HG03135 (cell line): ENCODE results near the gene GMPPA.

Experiments used
- ATAC-seq: cut with Tn5 transposase; IDR thresholded peaks from one replicate; pipeline ENCODE4 v1.9.1; 2021; ENCODE audit warnings: mild to moderate bottlenecking, moderate library complexity; ENCODE audit not compliant: unreplicated experiment

GMPPA gene

DNA sequence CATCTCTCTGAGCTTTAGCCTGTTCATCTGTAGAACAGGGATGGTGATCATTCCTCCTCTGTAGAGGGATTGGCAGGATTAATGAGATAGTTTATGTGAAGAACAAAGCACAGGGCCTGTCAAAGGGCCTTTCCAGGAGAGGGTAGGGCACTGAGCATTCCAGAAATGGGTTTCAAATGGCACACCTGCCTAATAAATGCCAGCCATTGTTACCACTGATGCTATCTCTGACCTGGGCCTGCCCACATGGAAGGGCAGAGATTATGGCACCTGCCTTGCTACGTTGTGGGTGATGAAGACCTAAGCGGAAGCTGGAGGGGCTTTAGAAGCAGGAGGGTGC, 31.0 kb upstream of the GMPPA start:
- no peak for ATAC-seq

DNA sequence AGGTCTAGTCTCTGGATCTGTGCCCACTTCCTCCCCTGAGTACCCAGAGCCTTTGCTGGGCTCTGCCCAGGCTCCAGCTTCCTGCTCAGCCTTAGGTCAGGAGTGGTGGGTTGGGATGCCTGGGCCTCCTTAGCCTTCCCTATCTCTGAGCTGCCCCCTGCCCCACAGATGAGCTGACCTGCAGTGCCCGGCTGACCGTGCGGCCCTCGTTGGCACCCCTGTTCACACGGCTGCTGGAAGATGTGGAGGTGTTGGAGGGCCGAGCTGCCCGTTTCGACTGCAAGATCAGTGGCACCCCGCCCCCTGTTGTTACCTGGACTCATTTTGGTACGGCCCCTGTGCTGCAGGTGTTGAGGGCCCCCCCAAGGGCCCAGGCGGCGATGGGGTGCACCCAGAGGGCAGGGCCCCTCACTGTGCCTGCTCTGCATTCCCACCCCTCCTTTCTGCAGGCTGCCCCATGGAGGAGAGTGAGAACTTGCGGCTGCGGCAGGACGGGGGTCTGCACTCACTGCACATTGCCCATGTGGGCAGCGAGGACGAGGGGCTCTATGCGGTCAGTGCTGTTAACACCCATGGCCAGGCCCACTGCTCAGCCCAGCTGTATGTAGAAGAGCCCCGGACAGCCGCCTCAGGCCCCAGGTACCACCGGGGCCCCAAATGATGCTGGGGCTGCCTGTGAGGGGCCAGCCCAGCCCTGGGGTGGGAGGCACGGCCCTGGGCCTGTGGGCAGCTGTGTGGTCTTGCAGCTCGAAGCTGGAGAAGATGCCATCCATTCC, 30.1 kb upstream of the GMPPA start:
- ATAC-seq = no peak

DNA sequence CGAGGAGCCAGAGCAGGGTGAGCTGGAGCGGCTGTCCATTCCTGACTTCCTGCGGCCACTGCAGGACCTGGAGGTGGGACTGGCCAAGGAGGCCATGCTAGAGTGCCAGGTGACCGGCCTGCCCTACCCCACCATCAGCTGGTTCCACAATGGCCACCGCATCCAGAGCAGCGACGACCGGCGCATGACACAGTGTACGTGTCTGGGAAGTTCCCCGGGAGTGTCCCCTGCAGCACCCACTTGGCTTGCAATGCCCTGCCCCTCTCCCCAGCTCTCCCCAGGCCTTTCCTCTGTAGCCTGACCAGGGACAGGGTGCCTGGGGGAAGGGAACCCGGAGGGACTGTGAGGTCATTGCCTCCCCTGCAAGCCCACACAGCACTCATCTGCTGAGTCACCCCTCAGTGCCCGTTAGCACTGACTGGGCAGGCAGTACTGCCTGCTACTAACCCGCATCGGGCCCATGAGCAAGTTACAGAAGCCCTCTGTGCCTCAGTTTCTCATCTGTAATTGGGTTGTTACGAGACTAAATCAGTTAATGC, 29.4 kb upstream of the GMPPA start:
- ATAC-seq = no peak

DNA sequence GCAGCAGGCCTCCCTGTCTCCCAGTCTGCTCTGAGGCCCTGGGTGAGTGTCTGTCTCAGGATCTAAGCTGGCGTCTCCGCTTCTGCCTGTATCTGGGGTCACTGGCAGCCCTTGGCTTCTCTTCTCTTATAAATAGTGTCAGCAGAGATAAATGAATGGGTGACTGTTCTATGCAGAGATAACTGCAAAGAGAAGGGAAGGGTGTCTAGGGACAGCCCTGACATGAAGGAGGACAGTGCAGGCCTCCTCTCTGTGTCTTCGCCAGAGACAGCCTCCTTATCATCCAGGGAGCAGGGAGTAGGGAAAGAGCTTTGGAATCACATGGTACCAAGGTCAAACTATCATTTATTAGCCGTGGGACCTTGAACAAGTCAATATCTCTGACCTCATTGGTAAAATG, 28.3 kb upstream of the GMPPA start:
- no peak for ATAC-seq

DNA sequence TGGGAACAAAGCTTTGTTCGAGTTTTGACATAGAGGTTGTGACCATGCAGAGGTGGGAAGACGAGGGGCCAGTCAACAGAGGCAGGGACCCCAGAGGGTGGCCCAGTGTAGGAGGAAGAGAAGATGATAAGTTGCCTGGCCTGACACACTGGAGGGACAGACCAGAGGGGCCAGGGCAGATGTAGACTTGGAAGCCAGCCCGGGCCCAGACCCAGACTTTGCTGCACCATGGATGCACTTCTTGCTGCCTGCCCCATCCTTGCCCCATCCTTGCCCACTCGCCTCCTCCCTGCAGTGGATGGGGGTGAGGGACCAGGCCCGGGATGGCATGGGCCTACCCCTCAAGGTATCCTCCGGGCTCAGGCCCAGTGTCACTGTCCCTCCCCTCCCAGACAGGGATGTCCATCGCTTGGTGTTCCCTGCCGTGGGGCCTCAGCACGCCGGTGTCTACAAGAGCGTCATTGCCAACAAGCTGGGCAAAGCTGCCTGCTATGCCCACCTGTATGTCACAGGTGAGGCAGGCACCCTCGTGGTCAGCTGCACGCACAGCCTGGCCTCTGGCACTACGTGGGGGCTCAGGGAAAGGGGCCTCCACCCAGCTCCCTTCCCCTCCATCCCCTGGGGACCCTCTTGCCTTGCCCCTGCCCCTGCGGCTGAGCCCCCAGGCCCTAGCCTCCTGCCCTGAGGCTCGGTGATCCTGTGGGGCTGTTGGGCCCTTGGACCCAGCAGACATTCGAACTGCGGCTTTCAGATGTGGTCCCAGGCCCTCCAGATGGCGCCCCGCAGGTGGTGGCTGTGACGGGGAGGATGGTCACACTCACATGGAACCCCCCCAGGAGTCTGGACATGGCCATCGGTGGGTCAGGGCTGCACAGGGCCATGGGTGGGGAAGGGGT, 27.0 kb upstream of the GMPPA start:
- ATAC-seq = no peak

DNA sequence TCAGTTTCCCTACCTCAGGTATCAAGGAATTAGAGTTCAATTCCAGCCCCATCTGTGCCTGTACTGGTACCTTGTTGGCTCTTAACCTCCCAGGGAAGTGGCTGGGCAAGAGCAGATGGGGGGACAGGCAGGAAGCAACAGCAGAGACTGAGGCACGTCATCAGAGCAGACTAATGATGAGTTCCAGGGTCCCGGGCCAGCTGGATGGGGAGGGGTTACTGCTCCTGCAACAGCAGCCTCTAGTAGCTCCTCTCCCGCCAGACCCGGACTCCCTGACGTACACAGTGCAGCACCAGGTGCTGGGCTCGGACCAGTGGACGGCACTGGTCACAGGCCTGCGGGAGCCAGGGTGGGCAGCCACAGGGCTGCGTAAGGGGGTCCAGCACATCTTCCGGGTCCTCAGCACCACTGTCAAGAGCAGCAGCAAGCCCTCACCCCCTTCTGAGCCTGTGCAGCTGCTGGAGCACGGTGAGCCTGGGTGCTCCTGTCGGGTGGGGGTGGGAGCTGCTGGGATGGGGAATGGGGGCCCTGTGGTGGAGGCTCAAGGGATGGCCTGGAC, 26.0 kb upstream of the GMPPA start:
- ATAC-seq = no peak

DNA sequence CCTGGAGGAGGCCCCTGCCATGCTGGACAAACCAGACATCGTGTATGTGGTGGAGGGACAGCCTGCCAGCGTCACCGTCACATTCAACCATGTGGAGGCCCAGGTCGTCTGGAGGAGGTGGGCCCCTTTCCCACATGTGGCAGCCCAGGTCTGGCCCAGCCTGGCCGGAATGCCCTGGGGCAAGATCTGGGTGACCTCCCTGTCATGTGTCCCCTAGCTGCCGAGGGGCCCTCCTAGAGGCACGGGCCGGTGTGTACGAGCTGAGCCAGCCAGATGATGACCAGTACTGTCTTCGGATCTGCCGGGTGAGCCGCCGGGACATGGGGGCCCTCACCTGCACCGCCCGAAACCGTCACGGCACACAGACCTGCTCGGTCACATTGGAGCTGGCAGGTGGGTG, 25.2 kb upstream of the GMPPA start:
- no peak for ATAC-seq

DNA sequence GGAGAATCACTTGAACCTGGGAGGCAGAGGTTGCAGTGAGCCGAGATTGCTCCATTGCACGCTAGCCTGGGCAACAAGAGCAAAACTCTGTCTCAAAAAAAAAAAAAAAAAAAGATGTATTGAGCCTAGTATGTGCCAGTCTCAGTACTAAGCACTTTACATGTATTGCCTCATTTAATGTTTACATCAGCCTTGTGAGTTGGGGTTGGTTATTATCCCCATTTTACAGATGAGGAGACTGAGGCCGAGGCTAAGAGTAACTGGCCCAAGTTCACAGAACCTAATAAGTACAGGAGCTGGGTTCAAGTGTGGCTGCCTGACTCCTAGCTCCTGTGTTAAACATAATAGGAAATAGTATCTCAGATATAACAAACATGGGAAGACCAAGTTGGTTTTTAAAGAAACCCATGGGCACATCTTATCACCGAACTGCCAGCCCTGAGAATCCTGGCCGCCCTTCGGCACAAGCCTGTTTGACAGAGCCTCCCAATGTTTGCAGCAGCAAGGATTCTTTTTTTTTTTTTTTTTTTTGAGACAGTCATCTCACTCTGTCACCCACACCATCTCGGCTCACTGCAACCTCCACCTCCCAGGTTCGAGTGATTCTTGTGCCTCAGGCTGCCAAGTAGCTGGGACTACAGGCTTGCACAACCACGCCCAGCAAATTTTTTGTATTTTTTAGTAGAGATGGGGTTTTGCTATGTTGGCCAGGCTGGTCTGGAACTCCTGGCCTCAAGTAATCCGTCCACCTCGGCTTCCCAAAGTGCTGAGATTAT, 24.2 kb upstream of the GMPPA start:
- no peak for ATAC-seq

DNA sequence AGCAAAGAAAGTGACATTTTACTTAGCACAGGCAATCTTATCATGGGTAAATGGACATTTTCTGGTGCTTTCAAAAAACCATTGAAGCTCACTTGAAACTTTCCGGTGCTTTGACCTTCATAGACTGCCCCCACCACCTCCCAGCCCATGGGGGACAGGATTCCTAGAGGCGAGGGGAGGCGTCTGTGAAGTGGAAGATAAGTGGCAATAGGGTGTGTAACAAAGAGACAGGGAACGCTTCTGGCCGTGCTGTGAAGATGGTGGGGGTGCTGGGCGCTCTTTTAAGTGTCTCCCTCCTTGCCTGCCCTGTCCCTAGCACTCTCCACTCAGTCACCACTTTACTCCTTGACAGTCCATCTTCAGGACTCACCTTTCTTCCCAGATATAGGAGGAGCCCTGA, 23.4 kb upstream of the GMPPA start:
- ATAC-seq = no peak

DNA sequence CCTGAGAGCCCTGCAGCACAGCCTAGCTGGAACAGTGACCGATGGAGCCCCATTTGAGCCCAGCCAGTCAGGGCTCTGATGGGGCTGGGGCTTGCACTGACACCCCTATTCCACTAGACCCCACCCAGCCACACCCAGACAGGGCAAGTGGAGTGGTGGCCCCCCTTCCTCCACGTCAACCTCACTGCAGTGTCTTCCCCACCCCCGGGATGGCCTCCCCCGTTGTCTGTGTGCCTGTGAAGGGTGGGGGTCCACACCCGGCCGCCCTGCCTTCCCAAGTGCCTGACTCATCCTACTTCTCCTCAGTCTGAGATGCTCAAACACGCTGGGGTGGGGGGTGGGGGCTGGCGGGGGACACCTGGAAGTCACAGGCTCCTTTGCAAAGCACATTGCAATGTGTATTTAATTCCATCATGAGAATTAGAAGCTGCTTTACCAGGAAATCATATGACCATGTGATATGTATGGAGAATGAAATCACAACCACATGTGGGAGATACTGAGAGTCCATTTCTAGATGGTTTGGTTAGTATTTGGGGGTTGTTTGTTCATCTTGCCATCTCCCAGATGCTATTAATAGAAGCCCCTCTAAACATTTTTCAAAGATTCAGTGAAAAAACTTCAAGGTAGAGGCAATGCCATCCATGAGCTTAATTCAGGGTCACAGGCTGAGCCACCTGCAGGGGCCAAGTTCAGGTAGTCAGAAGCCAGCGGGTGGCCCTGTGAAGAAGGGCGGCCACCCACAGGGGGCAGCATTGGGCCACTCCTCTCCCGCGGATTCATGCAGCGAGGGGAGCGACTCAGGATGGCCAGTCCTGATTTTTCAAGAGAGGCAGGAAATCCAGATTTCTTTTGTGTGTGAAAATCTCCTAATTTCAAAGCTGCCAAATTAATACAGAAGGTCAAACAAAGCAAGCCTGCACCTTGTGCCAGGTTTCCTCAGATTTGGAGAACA, 22.7 kb upstream of the GMPPA start:
- no peak for ATAC-seq

DNA sequence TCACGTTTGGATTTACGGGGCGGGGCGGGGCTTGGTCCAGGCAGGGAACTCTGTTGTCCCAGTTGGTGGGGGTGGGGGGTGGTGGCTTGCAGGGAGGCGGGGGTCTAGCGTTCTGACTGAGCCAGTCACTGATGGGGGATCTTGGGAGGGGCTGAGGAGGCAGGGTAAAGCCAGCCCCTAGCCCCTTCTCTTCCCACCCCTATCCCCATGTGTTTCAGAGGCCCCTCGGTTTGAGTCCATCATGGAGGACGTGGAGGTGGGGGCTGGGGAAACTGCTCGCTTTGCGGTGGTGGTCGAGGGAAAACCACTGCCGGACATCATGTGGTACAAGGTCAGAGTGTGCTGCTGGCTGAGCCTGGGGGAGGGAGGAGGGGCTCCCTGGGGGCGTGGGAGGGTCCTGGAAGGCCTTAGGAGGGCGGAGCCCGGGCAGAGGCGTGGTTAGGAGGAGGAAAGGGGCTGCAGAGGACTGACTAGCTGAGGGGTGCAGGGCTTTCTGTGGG, 22.0 kb upstream of the GMPPA start:
- ATAC-seq = no peak

DNA sequence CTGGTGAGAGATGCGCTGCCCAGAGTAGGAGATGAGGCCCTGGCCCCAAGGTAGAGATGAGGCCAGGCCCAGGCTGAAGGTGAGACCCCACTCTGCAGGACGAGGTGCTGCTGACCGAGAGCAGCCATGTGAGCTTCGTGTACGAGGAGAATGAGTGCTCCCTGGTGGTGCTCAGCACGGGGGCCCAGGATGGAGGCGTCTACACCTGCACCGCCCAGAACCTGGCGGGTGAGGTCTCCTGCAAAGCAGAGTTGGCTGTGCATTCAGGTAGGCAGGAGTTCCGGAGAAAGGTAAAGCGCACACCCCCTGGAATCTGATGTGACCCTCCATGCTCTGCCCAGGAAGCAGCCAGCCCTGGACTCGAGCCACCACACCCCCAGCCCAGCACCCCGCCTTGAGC, 21.5 kb upstream of the GMPPA start:
- ATAC-seq = no peak

DNA sequence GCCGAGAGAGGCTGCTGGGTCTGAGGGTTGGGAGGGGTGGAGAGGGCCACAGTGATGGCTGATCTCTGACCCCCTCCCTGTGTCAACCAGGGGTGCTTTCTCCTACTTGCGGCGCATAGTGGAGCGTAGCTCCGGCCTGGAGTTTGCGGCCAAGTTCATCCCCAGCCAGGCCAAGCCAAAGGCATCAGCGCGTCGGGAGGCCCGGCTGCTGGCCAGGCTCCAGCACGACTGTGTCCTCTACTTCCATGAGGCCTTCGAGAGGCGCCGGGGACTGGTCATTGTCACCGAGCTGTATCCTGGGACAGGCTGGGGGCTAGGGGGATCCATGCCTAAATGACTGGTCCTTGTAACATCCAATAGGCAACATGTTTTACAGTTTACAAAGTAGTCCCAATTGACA, 20.9 kb upstream of the GMPPA start:
- no peak for ATAC-seq

DNA sequence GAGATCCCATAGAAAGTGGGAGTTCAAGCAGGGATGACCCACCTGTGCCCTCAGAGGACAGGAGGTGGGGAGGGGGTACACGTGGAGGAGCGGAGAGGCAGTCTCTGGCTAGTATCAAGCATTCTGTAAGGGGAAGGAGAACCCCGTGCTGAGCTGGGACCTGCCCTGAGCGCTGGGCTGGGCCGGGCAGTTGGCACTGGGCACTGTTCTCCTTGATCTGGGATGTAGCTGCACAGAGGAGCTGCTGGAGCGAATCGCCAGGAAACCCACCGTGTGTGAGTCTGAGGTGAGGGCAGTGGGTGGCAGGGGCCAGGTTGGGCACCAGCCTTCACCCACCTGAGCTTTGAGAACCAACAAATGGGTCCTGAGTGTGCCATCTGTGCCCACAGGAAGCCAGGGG, 19.8 kb upstream of the GMPPA start:
- no peak for ATAC-seq

DNA sequence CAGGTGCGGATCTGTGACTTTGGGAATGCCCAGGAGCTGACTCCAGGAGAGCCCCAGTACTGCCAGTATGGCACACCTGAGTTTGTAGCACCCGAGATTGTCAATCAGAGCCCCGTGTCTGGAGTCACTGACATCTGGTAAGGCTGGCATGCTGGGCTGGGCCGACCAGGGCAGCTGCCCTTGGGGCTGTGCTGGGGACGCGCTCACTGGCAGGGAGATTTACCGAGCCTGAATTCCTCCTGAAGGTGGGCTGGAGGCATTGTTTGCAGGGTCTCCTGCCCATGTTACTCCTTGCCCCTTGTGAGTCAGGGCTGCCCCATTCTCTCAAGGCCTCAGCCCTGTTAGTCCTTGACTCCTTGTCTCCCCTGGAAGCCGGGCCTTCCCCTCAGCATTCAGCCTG, 18.7 kb upstream of the GMPPA start:
- no peak for ATAC-seq

DNA sequence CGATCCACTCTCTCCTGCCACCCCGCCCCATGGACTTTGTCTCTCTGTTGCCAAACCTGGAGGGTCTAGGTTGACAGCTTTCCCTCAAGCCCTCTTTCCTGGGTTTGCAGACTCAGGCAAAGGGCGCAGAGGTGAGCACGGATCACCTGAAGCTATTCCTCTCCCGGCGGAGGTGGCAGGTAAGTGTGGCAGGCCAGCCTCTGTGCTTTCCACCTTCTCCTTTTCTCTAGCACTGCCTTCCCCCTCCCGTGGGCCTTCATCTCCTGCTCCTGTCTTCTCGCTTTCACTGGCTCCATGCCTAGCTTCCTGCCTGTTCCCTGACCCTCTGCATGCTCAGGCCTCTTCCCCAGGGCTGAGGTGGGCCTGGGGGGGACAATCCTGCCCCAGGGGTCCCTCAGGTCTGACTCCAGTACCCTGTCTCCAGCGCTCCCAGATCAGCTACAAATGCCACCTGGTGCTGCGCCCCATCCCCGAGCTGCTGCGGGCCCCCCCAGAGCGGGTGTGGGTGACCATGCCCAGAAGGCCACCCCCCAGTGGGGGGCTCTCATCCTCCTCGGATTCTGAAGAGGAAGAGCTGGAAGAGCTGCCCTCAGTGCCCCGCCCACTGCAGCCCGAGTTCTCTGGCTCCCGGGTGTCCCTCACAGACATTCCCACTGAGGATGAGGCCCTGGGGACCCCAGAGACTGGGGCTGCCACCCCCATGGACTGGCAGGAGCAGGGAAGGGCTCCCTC, 15.9 kb upstream of the GMPPA start:
- ATAC-seq = no peak

DNA sequence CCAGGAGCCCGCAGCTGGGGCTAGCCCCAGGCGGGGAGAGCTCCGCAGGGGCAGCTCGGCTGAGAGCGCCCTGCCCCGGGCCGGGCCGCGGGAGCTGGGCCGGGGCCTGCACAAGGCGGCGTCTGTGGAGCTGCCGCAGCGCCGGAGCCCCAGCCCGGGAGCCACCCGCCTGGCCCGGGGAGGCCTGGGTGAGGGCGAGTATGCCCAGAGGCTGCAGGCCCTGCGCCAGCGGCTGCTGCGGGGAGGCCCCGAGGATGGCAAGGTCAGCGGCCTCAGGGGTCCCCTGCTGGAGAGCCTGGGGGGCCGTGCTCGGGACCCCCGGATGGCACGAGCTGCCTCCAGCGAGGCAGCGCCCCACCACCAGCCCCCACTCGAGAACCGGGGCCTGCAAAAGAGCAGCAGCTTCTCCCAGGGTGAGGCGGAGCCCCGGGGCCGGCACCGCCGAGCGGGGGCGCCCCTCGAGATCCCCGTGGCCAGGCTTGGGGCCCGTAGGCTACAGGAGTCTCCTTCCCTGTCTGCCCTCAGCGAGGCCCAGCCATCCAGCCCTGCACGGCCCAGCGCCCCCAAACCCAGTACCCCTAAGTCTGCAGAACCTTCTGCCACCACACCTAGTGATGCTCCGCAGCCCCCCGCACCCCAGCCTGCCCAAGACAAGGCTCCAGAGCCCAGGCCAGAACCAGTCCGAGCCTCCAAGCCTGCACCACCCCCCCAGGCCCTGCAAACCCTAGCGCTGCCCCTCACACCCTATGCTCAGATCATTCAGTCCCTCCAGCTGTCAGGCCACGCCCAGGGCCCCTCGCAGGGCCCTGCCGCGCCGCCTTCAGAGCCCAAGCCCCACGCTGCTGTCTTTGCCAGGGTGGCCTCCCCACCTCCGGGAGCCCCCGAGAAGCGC, 15.0 kb upstream of the GMPPA start:
- no peak for ATAC-seq
